Measurements from ENCODE around the gene GPA33.

GPA33 gene

DNA sequence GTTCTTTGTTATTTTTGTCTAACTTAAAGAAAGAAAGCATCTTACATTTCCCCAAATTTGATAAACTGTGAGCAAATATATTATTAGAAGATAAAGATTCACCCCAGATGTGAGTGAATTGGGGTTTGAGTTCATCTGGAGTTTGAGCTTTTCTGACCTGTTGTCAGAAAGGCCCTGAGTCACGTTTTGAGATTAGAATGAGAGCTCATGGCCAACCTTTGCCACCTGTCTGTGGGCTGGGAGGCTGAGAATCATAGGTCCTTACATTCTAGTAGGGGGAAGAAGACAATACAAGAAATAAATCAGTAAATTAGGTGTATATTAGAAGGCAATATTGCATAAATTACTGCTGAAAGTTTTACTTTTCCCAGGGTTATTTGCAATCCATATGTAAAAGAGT lies 26.0 kb upstream of the GPA33 start:
- DNase-seq, result no peak

DNA sequence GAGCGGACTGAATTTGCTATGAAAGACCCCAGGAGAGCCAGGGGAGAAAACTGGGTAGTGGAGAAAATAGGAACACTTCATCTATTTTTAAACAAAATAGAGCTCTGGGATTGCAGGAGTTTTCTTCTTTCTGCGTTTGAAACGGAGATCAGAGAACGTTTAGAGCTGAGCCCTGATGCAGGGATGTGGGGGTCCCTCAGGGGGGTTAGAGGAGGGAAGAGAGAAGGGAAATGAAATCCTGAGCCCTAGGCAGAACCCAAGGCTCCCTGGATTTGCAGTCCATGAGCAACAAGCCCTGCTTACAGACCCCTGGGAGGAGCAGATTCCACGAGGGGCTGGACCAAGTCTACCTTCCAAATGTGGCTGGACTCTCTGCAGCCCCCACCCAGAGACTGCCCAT lies 25.5 kb upstream of the GPA33 start:
- no peak for DNase-seq

GRCh38 chr1:167114725-167115124 lies 24.5 kb upstream of the GPA33 start:
- DNase-seq, result no peak

DNA sequence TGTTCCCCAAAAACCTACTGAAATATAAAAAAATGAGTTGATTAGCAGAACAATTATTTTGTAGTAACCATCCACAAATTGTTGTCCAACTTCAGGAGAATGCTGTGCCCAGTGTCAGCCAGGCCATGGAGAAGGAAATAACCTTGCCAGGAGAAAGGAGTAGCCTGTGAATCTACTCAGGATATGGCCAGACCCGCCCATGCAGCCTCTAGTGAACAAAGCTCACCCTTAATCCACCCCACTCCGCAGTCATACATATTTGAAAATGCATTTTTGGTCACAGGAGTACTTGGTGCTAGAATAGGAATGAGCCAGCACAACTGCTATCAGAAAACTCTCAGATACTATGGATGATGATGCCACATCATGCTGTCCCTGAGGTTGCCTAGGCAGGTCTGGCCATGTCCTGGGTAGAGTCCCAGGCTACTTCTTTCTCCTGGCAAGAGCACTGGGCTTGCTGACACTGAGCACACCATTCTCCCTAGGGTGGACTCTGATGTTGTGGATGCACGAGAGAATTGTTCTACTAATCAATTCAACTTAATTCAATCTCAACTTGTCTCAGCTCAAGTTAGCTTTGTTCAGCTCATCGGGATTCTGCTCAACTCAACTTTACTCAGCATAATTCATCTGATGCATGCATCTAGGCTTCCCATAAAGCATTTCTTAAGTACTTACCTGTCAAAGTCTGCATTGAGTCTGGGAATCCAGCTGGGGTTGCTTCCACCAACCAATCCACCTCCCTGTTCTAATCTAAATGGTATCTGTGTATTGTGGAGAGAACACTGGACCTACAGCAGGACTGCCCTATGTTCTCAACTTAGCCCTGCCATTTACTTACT lies 21.9 kb upstream of the GPA33 start:
- DNase-seq, result no peak

- no peak for DNase-seq
Measured at GRCh38 chr1:167110586-167110985, 20.4 kb upstream of the GPA33 start.

GRCh38 chr1:167109125-167109524 lies 18.9 kb upstream of the GPA33 start:
- no peak for DNase-seq

- DNase-seq, result no peak
Measured at GRCh38 chr1:167107456-167107855, 17.3 kb upstream of the GPA33 start.

GRCh38 chr1:167106119-167106461 lies 15.9 kb upstream of the GPA33 start:
- DNase-seq, result no peak

DNA sequence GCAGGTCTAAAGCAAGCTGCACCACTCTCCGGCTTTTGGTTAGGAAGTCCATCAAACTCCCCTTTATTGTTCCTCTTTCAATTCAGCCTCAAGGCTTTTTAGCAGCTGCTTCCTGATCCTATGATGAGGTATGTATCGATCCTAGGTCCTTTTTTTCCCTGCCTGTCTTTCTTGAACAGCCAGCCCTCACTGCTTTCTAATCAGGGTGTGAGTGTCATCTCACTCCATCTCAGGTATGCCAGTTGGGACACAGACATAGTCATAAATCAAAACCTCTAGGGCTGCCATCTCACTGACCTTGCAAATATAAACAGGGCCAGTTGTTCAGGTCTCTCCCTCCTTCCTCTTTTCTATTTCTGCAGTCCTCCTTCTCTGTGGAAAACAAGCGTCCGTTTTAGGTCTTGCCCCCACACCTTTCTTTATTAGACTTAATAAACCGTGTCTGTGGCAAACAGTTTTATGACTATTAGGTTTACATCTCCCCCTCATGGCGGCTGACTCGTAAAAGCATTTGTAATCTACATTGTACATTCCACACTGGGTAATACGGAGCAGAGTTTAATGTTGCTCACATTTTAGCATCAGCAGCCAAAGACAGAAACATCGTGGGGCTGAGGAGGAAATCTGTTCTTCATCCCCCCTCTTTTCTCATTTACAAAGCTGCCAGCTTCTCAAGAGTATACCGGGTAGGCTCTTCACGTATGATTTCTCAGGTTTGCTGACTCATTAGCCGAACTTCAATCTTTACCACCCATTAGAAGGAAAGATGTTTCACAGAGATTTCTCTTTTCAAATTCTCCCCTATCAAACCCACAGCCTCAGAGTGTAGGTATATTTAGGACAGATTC lies 15.3 kb upstream of the GPA33 start:
- no peak for DNase-seq

GRCh38 chr1:167104256-167104633 lies 14.1 kb upstream of the GPA33 start:
- no peak for DNase-seq

DNA sequence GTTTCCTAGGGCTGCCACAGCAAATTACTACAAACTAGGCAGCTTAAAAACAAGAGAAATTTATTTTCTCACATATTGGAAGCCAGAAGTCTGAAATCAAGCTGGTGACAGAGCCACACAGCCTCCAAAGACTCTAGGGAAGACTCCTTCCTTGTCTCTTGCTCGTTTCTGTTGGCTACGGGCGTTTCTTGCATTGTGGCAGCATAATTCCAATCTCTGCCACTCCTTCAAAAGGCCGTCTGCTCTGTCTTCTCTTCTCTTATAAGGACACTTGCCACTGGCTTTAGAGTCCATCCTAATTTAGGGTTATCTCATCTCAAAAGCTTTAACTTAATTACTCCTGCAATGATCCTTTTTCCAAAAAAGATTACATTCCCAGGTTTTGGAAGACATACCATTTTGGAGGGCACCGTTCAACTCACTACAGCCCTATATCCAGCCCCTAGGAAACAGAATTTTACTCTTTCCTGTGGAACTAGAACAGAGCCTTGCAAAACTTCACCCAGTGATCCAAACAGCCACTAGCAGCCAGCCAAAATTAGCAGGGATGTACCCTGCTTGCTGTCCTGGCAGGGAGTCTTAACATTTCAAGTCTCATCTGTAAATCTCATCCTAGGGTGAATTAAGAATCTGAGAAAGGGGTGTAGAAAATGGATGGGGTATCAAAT lies 12.9 kb upstream of the GPA33 start:
- no peak for DNase-seq

DNA sequence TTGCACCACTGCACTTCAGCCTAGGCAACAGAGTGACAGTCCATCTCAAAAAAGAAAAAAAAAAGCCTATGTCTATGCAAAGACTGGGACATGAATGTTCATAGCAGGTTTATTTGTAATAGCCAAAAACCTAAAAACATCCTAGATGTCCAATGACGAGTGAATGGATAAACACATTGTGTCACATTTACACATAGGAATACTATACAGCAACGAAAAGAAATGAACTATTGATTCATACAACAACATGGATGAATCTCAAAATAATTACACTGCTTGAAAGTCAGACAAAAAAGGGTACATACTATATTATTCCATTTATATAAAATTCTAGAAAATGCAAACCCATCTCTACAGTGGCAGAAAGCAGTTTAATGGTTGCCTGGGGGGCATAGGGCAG lies 11.6 kb upstream of the GPA33 start:
- DNase-seq, result no peak

- no peak for DNase-seq
Measured at GRCh38 chr1:167100730-167101129, 10.6 kb upstream of the GPA33 start.

DNA sequence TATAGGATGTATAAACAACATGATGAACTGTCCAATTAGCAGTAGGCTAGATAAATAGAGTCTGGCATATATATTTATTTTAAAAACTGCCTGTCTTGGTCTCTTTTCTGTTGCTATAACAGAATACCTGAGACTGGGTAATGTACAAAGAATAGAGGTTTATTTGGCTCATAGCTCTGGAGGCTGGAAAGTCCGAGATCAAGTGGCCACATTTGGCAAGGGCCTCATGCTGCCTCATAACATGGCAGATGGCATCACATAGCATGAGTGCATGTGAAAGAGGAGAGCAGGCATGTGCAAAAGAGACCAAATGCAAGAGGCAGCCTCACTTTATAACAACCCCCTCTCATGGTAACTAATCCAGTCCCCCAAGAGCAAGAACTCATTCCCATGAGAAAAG lies 9.7 kb upstream of the GPA33 start:
- DNase-seq, result no peak

DNA sequence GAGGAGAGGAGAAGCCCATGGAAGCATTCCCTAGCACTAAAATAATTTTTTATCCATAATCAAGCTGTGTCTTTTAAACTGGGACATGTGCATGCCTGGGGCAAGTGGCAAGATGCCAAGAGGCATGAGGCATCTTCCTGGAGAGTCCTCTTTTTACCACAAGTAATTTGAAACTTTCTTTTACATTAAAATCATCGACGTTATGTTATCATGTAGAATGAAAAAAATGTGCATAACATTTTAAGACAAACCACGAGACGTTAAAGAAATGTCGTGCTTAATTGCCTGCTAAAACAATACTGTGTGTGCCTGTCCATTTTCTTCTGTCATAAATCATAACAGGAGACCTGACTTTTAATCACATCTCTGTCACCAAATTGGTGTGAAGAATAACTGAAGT lies 5.2 kb upstream of the GPA33 start:
- no peak for DNase-seq

GRCh38 chr1:167094690-167095089 lies 4.5 kb upstream of the GPA33 start:
- DNase-seq, result no peak

GRCh38 chr1:167093846-167094516 lies 3.8 kb upstream of the GPA33 start, which contains the start of gene STYXL2:
STYXL2 (plus strand) TSS chr1:167094075; CDS start chr1:167094850, 775 bp downstream.
- DNase-seq, result no peak

GRCh38 chr1:167092653-167093052 lies 2.5 kb upstream of the GPA33 start:
- DNase-seq, result no peak

DNA sequence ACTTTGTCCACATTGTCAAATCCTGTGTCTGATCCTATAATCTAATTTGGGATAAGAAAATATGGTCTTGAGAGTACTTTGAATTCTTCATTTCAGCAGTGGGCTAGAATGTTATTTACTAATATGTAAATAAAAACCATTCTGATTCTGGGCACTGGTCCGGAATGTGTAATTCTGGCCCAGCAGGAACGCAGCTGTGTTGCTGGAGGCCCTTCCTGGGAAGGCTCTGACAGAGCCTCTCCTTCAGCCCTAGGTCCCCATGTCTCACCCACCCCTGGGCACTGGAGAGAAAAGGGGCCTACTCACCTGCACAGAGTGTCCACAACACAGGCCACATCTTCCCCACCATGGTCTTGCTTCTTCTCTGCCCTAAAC lies 251 bp downstream of the GPA33 start:
- no peak for DNase-seq

DNA sequence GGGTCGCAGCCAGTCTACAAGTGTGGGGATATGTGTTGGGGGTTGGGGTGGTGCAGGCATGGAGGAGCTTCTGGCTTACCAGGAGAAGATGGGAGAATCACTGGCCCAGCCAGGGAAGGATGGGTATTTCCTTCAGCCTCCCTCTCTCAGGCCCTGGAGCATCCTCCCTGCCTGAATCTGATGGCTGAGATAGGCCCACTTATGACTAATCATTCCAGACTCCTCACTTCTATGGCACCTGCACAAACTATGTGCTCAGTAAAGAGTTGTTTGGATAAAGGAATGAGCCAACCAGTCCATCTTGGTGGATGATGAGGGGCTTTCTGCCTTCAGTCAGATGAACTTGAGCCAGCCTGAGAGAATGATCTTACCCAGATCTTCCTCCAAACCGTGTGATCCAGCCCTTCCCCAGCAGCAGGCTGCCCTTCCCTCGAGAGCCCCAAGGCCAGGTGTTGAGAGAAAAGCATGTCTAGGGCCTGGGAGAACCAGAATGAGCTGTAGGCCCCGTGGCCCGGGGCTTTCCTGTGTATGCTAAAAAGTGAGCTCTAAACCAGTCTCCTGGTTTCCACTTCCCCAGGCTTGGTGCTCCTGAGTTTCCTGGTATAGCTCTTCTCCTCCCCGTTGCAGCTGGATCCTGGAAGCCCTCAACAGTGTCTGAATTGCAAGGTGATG lies 1.3 kb downstream of the GPA33 start:
- no peak for DNase-seq

DNA sequence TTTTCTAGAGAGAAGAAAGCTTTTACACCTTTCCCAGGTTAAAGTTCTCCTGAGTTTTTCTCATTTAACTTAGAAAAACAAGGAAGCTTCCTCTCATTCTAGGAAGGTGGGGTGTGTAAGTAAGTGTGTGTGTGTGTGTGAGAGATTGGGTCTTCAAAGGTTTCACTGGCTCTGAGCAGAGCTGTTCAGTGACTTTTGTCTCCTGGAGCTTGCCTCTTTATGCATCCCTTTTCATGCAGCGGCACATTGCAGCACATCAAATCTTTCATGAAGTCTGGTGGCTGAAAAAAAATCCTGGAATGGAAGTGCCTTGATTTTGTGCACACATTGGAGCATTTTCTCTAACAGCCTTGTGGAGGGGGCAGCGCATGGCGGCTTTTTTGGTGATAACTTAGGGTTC lies 3.4 kb downstream of the GPA33 start:
- DNase-seq, result no peak

GRCh38 chr1:167086033-167086432 lies 4.1 kb downstream of the GPA33 start:
- DNase-seq, result no peak

GRCh38 chr1:167084757-167085156 lies 5.4 kb downstream of the GPA33 start:
- no peak for DNase-seq

Data from NCI-H1092 treated with DMSO at 0.1 percent for 48 hours (cell line).